Tibial nerve (tissue), 4 donors: ENCODE data around the gene ARHGAP26.

Experiments used
- EP300 ChIP-seq, 2 donors: sonication (generic); formaldehyde crosslinking; IDR thresholded peaks; one replicate each; pipeline ENCODE4 v1.6.1; 2017; ENCODE audit warnings: antibody characterized with exemption in 2 of 2, mild to moderate bottlenecking in 1 of 2
- POLR2A ChIP-seq, 2 donors: fragments of 450-650 bp; IDR thresholded peaks; one replicate each; pipeline ENCODE4 v1.6.1; 2017; ENCODE audit warnings: antibody characterized with exemption in 2 of 2, mild to moderate bottlenecking in 2 of 2, moderate library complexity in 2 of 2
- TF ChIP-seq, protein P1 (sequence below), 5 experiments: fragments of 200-600 bp in 3 of 5; fragments of 450-650 bp in 2 of 5; sonication (generic) in 3 of 5; IDR thresholded peaks; one replicate each; pipeline ENCODE4 v1.5.1; 2016 to 2019; ENCODE audit warnings: antibody characterized with exemption in 5 of 5, mild to moderate bottlenecking in 3 of 5, moderate library complexity in 2 of 5

- TF ChIP-seq, protein P1, sequence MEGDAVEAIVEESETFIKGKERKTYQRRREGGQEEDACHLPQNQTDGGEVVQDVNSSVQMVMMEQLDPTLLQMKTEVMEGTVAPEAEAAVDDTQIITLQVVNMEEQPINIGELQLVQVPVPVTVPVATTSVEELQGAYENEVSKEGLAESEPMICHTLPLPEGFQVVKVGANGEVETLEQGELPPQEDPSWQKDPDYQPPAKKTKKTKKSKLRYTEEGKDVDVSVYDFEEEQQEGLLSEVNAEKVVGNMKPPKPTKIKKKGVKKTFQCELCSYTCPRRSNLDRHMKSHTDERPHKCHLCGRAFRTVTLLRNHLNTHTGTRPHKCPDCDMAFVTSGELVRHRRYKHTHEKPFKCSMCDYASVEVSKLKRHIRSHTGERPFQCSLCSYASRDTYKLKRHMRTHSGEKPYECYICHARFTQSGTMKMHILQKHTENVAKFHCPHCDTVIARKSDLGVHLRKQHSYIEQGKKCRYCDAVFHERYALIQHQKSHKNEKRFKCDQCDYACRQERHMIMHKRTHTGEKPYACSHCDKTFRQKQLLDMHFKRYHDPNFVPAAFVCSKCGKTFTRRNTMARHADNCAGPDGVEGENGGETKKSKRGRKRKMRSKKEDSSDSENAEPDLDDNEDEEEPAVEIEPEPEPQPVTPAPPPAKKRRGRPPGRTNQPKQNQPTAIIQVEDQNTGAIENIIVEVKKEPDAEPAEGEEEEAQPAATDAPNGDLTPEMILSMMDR (IDR thresholded peaks at IDR 0.05), result no peak
- TF ChIP-seq EP300 (IDR thresholded peaks at IDR 0.05), result no peak
- TF ChIP-seq POLR2A (IDR thresholded peaks at IDR 0.05), result no peak
Measured at GRCh38 chr5:142801495-142801871, 31.3 kb downstream of the ARHGAP26 start.
